Fibroblast of the aortic adventitia (primary cell): Measurements from ENCODE around the gene SP140. TPM values are rescaled to one million over a fixed set of nuclear protein-coding genes. Genes with fewer than 3 reads are reported as not detected.

Experiments used
- DNase-seq: peaks from one replicate; pipeline ENCODE4 v3.0.0-alpha.2; 2010; ENCODE audit warnings: low read depth
- H3K4me3 ChIP-seq: 2 replicates; pipeline ENCODE4 v1.5.1; 2011; ENCODE audit warnings: low read depth, mild to moderate bottlenecking, control low read depth, low read length, moderate library complexity
- total RNA-seq: library from RNA; depleted of rRNA; stranded (reverse); fragments of >200 nt; gene quantifications from 2 replicates; pipeline ENCODE4 v1.2.3, GENCODE V29; 2012; ENCODE audit warnings: low replicate concordance
- TF ChIP-seq, protein P1 (sequence below): IDR thresholded peaks from 2 replicates; pipeline ENCODE4 v1.5.1; 2011; ENCODE audit warnings: mild to moderate bottlenecking, low read length, control low read depth, inconsistent platforms; ENCODE audit not compliant: insufficient read depth

Gene SP140
- total RNA-seq, 1 donor = 0.09 TPM

DNA sequence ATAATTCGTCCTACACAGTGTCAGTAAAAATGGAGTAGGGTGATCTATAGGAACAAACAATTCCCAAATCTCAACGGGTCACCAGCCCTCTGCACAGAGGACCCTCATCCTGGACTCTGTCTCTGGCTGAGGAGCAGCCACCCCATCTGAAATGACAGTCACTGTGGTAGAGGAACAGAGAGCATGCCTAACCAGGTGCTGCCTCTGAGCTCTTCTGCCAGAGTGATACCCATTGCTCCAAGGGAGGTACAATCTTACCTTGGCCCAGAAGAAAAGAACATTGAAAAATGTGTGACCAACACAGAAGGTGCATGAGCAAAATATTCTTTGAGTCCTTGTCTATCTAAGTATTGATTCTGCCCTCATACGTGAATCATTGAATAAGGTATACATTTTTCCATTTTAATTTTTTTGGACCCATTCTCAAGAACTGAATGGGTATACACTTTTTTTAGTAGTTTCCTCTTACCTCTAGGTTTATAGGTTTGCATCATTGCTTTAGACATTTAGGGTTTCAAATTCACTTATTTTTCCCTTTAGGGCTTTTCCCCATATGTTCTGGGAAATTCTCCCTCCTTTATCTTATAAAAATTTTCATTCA is 8.7 kb downstream of the SP140 start:
- H3K4me3 ChIP-seq = no peak overlapping the region
- TF ChIP-seq, protein P1, sequence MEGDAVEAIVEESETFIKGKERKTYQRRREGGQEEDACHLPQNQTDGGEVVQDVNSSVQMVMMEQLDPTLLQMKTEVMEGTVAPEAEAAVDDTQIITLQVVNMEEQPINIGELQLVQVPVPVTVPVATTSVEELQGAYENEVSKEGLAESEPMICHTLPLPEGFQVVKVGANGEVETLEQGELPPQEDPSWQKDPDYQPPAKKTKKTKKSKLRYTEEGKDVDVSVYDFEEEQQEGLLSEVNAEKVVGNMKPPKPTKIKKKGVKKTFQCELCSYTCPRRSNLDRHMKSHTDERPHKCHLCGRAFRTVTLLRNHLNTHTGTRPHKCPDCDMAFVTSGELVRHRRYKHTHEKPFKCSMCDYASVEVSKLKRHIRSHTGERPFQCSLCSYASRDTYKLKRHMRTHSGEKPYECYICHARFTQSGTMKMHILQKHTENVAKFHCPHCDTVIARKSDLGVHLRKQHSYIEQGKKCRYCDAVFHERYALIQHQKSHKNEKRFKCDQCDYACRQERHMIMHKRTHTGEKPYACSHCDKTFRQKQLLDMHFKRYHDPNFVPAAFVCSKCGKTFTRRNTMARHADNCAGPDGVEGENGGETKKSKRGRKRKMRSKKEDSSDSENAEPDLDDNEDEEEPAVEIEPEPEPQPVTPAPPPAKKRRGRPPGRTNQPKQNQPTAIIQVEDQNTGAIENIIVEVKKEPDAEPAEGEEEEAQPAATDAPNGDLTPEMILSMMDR = no peak
- DNase-seq = no peak

DNA sequence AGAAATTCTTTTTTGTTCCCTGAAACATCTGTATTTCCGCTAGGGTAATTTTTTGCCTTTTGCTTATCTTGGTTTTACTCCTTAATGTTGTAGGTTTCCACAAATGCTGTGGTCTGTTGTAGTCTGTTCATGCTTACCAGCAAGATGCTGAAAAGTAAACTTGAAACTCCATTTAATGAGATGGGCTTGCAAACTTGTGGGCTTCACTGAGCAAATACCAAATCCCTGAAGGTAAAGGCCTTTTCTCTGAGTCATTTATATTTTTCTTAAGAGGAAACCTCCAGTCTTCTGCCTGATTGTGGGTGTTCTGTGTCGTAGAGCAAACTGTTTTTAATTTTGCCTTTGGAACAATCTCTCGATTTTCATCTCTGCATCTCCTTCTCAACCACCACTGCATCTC is 9.3 kb downstream of the SP140 start:
- H3K4me3 ChIP-seq = no peak overlapping the region
- TF ChIP-seq, protein P1 = no peak
- DNase-seq = no peak

DNA sequence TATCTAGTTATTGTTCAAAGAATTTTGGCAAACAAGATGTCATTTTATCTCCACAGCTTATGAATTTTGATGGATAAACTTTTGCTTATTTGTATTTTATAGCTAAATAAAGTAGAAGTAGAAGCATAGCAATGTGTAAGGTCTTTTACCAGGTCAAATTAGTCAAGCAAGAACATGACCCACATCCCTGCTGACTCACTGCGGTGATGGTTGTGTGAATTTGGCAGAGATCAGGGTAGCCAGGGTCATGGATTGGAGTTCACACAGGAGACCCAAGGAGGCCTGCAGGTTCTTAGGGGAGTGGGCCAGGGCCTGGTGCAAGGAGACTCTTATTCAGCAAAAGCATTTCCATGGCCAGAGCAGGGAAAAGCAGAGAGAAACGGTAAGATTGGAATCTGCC is 18.7 kb downstream of the SP140 start:
- TF ChIP-seq, protein P1 = no peak
- DNase-seq = no peak
- H3K4me3 ChIP-seq = no peak overlapping the region

DNA sequence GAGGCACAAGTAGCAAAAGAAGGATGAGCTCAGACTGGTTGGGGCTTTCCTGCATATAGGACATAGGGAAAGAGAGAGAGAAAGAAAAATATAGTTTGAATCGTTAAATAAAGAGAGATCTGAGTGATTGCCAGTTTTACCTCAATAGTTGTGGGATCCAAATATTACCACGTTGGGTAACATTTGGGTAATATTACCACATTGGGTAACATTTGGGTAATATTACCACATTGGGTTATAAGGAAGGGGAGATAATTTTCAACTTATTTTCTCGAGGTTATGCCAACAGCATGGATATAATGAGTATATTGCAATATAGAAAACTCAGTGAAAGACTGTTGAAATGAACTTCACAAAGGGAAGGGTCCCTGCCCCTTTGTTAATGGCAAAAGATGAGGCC is 20.7 kb downstream of the SP140 start:
- TF ChIP-seq, protein P1 = no peak
- no peak for DNase-seq
- H3K4me3 ChIP-seq = no peak overlapping the region

DNA sequence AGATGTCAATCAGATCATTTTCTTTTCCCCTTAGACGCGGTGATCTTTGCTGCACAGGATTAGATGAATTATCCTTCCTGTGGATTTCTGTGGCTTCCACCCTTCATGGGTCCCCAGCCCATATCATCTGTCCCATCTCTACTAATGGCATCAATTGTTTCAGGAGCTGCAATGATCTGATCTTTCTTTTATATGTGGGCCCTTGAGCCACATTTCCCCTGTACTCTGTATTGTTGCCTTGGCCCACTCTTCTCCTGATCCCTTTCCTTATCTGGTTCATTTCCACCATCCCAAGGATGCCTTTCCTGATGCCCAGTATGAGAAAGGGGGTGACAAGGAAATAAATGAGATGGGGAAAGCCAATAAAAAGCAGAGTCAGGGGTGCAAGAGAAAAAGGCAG is 24.7 kb downstream of the SP140 start:
- TF ChIP-seq, protein P1 = no peak

DNA sequence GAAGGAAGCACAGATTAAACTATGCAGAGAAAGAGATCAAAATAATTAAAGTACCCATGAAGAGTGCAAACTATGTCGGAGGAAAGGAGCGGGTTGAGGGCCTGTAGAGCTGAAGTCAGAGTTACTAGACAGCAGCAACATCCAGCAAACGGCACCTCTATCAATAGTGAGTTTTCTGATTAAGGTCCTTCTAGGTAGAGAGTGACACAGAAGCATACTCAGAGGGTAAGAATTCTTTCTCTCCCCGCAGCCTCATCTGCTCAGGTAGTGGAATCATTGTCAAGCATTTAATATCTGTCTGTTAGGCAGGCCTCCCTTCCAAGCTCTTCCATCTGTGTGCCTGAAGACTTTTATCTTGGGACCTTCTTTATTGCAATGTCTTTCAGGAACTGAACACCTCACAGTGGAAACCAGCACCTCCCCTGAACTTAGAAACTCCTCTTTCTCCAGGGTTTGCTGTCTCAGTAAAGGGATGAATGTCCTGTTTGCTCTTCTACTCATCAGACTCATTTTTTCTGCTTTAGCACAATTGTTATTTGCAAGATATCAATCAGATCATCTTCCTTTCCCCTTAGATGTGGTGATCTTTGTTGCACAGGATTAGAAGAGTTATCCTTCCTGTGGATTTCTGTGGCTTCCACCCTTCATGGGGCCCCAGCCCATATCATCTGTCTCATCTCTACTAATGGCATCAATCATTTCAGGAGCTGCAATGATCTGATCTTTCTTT is 28.8 kb downstream of the SP140 start:
- H3K4me3 ChIP-seq = no peak overlapping the region
- DNase-seq = no peak
- TF ChIP-seq, protein P1 = no peak

More for the DNA sequence above, 24.7 kb downstream of the SP140 start:
- no peak overlapping the region for H3K4me3 ChIP-seq
- no peak for DNase-seq
